DOHH2 (cell line): ENCODE measurements around the gene FAM81A.
A peak's percentile ranks its signal among the peaks of the same experiment; 100 is the strongest.
"Not testable (repeated sequence)": the region's sequence is repeated elsewhere in the genome, so short reads cannot be mapped to it uniquely, and the experiment has no call there.

Experiments
- H3F3A ChIP-seq: fragments of 200-600 bp; sonication (generic), shearing (Covaris generic); 2 replicates; pipeline ENCODE4 v1.6.0; 2016; ENCODE audit warnings: antibody characterized with exemption, mild to moderate bottlenecking; ENCODE audit not compliant: control insufficient read depth, insufficient read depth
- H3K27ac ChIP-seq: fragments of 200-600 bp; sonication (generic); 2 replicates; pipeline ENCODE4 v1.5.1; 2014; ENCODE audit warnings: low read depth, mild to moderate bottlenecking, low read length, moderate library complexity
- H3K27me3 ChIP-seq: fragments of 200-600 bp; sonication (generic); 2 replicates; pipeline ENCODE4 v1.6.1; 2014; ENCODE audit warnings: mild to moderate bottlenecking, low read length, mixed read lengths; ENCODE audit not compliant: control insufficient read depth
- H3K36me3 ChIP-seq: fragments of 200-600 bp; sonication (generic); 2 replicates; pipeline ENCODE4 v1.6.1; 2014; ENCODE audit warnings: mild to moderate bottlenecking, low read length, moderate library complexity, mixed read lengths; ENCODE audit not compliant: control insufficient read depth
- H3K4me1 ChIP-seq: fragments of 200-600 bp; sonication (generic); 2 replicates; pipeline ENCODE4 v1.6.1; 2014; ENCODE audit warnings: mild to moderate bottlenecking, low read length, mixed read lengths; ENCODE audit not compliant: control insufficient read depth
- H3K4me2 ChIP-seq: fragments of 200-600 bp; sonication (generic); 2 replicates; pipeline ENCODE4 v1.6.0; 2014; ENCODE audit warnings: mild to moderate bottlenecking, low read length, moderate library complexity
- H3K4me3 ChIP-seq: fragments of 200-600 bp; sonication (generic); 2 replicates; pipeline ENCODE4 v1.5.1; 2014; ENCODE audit warnings: mild to moderate bottlenecking, low read length, mixed read lengths
- H3K79me2 ChIP-seq: fragments of 200-600 bp; sonication (generic); 2 replicates; pipeline ENCODE4 v1.6.1; 2014; ENCODE audit warnings: mild to moderate bottlenecking, low read length, mixed read lengths; ENCODE audit not compliant: control insufficient read depth
- H3K9me2 ChIP-seq: fragments of 200-600 bp; sonication (generic); replicated peaks from 2 replicates; pipeline ENCODE4 v1.6.1; 2014; ENCODE audit warnings: mild to moderate bottlenecking, low read length, mixed read lengths; ENCODE audit not compliant: control insufficient read depth
- H3K9me3 ChIP-seq: fragments of 200-600 bp; sonication (generic); 2 replicates; pipeline ENCODE4 v1.6.1; 2014; ENCODE audit warnings: antibody characterized with exemption, low read length, mixed read lengths; ENCODE audit not compliant: control insufficient read depth, insufficient read depth
- H4K20me1 ChIP-seq: fragments of 200-600 bp; sonication (generic); 2 replicates; pipeline ENCODE4 v1.6.0; 2014; ENCODE audit warnings: low read depth, mild to moderate bottlenecking, antibody characterized with exemption, low read length, moderate library complexity; ENCODE audit not compliant: control insufficient read depth, insufficient read depth
- CTCF ChIP-seq: fragments of 200-600 bp; sonication (generic); IDR thresholded peaks from one replicate; pipeline ENCODE4 v1.5.1; 2014; ENCODE audit warnings: antibody characterized with exemption, mild to moderate bottlenecking, low read depth, low read length; ENCODE audit not compliant: poor library complexity, severe bottlenecking
- EZH2phosphoT487 ChIP-seq: fragments of 200-600 bp; sonication (generic); IDR thresholded peaks from 2 replicates; pipeline ENCODE4 v1.6.1; 2017; ENCODE audit warnings: borderline replicate concordance, mild to moderate bottlenecking, antibody characterized with exemption, low read length, moderate library complexity, mixed read lengths

FAM81A gene

DNA sequence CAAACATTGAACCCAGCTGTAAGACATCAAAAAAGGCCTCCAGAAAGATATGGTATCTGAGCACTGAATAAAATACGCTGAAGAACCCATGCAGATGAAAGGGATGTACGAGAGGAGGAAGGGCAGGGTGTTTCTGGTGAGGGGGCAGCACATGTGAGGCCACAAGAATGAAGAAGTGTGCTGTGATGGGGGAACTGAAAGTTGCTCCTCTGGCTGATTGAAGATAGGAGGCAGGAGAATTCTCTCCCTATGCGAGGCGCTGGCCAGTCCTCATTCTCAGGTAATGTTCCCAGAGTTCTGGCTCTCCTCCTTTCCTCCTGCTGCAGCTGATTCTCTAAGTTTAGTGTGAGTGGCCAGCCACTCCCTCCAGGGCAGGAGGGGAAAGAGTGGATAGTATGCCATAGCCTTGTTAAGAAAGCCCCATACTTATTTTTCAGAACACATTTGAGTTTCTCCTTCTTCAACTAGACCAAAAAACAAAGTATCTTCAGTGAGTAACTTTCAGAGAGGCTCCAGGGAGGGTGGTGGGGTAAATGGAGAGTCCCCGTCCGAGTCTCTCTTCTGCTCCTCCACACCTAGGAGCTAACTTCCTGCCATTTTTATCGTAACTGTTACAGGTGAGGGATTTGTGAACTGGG, 38.4 kb upstream of the FAM81A start:
- Histone ChIP-seq H4K20me1 (no peaks in the 10 kb centered on the region), H3K4me2 (peak overlapping the region; percentile 93), H3K79me2 (no peaks in the 10 kb centered on the region), H3K9me3 (no peaks in the 10 kb centered on the region), H3K27ac (peak overlapping the region; percentile 92), H3F3A (peaks cover 32% of the 10 kb centered on the region), H3K27me3 (no peaks in the 10 kb centered on the region), H3K9me2 (no peaks in the 10 kb centered on the region), H3K36me3 (no peaks in the 10 kb centered on the region), H3K4me3 (peak overlapping the region; percentile 80), H3K4me1 (peaks cover 96% of the 10 kb centered on the region)
- TF ChIP-seq CTCF (no peak), EZH2phosphoT487 (no peak)

- TF ChIP-seq CTCF (no peak), EZH2phosphoT487 (no peak)
These were observed 37.7 kb upstream of the FAM81A start for GRCh38 chr15:59400103-59400813.

GRCh38 chr15:59401051-59401823, 36.7 kb upstream of the FAM81A start:
- H3K27me3 ChIP-seq, H4K20me1 ChIP-seq, H3K36me3 ChIP-seq, H3K9me3 ChIP-seq, H3K79me2 ChIP-seq, H3K9me2 ChIP-seq: not testable (repeated sequence)
- Histone ChIP-seq H3K4me1 (peaks cover 96% of the 10 kb centered on the region), H3K4me2 (peak overlapping the region; percentile 93), H3K4me3 (peak overlapping the region; percentile 22; the same call in 1 of the 2 replicates), H3K27ac (peak overlapping the region; percentile 92), H3F3A (peaks cover 29% of the 10 kb centered on the region)

More at GRCh38 chr15:59400103-59400813, 37.7 kb upstream of the FAM81A start:
- no peaks in the 10 kb centered on the region for H3K27me3 ChIP-seq
- peak overlapping the region; percentile 80 for H3K4me3 ChIP-seq
- no peaks in the 10 kb centered on the region for H4K20me1 ChIP-seq
- H3K4me1 ChIP-seq = peaks cover 96% of the 10 kb centered on the region
- H3K36me3 ChIP-seq = no peaks in the 10 kb centered on the region; the same call in 1 of the 2 replicates
- peaks cover 28% of the 10 kb centered on the region for H3F3A ChIP-seq
- no peaks in the 10 kb centered on the region for H3K79me2 ChIP-seq
- no peaks in the 10 kb centered on the region for H3K9me3 ChIP-seq
- peak overlapping the region; percentile 92 for H3K27ac ChIP-seq
- H3K4me2 ChIP-seq = peak overlapping the region; percentile 93
- no peaks in the 10 kb centered on the region for H3K9me2 ChIP-seq
